Keratinocyte (primary cell): Measurements from ENCODE around the gene NRG2. TPM values are rescaled to one million over a fixed set of nuclear protein-coding genes. Genes with fewer than 3 reads are reported as not detected.

Experiments used
- DNase-seq: peaks from one replicate; pipeline ENCODE4 v3.0.0-alpha.2; 2011; ENCODE audit warnings: low read depth, missing footprints, low spot score
- FAIRE-seq: peaks from 2 replicates; lab custom pipeline; 2011; peaks lifted over from hg19 to GRCh38; lab: Jason Lieb, UNC
- H2AFZ ChIP-seq: 2 replicates; pipeline ENCODE4 v1.6.0; 2012; ENCODE audit warnings: low read length, control low read depth, inconsistent platforms; ENCODE audit not compliant: control insufficient read depth
- H3K27ac ChIP-seq: 2 replicates; pipeline ENCODE4 v1.5.1; 2011; ENCODE audit warnings: low read length; ENCODE audit not compliant: control insufficient read depth, insufficient read depth
- H3K27me3 ChIP-seq: 3 replicates; pipeline ENCODE4 v1.6.0; 2011; ENCODE audit warnings: low read length; ENCODE audit not compliant: control insufficient read depth, insufficient read depth; ENCODE audit errors: extremely low read depth
- H3K36me3 ChIP-seq, 2 experiments: 2 replicates in 1 of 2; 3 replicates in 1 of 2; pipeline ENCODE4 v1.5.1; 2011; ENCODE audit warnings: low read length in 2 of 2, mild to moderate bottlenecking in 1 of 2; ENCODE audit not compliant: control insufficient read depth in 2 of 2, insufficient read depth in 2 of 2; ENCODE audit errors: extremely low read depth in 1 of 2
- H3K4me1 ChIP-seq: 3 replicates; pipeline ENCODE4 v1.5.1; 2011; ENCODE audit warnings: low read length; ENCODE audit not compliant: control insufficient read depth, insufficient read depth; ENCODE audit errors: extremely low read depth
- H3K4me2 ChIP-seq: 3 replicates; pipeline ENCODE4 v1.6.0; 2011; ENCODE audit warnings: low read depth, low read length; ENCODE audit not compliant: control insufficient read depth, insufficient read depth; ENCODE audit errors: extremely low read depth
- H3K4me3 ChIP-seq, 3 experiments: fragments of 200-600 bp in 1 of 3; sonication (generic) in 1 of 3; 2 replicates in 2 of 3; 3 replicates in 1 of 3; pipeline ENCODE4 v1.5.1; 2011 to 2016; ENCODE audit warnings: low read length in 3 of 3, mild to moderate bottlenecking in 3 of 3, control low read depth in 2 of 3, inconsistent platforms in 1 of 3, low read depth in 1 of 3, mixed read lengths in 1 of 3, mixed run types in 1 of 3, moderate library complexity in 1 of 3; ENCODE audit not compliant: control insufficient read depth in 2 of 3, insufficient read depth in 2 of 3; ENCODE audit errors: extremely low read depth in 1 of 3
- H3K79me2 ChIP-seq: 2 replicates; pipeline ENCODE4 v1.6.0; 2012; ENCODE audit warnings: low read length; ENCODE audit not compliant: control insufficient read depth, insufficient read depth
- H3K9ac ChIP-seq: 3 replicates; pipeline ENCODE4 v1.6.0; 2011; ENCODE audit warnings: low read length; ENCODE audit not compliant: control insufficient read depth, insufficient read depth; ENCODE audit errors: extremely low read depth
- H3K9me1 ChIP-seq: 3 replicates; pipeline ENCODE4 v1.6.0; 2011; ENCODE audit warnings: low read length; ENCODE audit not compliant: control insufficient read depth, insufficient read depth; ENCODE audit errors: extremely low read depth
- H3K9me3 ChIP-seq: 2 replicates; pipeline ENCODE4 v1.5.1; 2012; ENCODE audit warnings: low read depth, low read length; ENCODE audit not compliant: control insufficient read depth
- H4K20me1 ChIP-seq: 3 replicates; pipeline ENCODE4 v1.6.0; 2011; ENCODE audit warnings: low read length; ENCODE audit not compliant: control insufficient read depth, insufficient read depth; ENCODE audit errors: extremely low read depth
- CTCF ChIP-seq, 3 experiments: IDR thresholded peaks in 1 of 3; conservative IDR thresholded peaks in 1 of 3; optimal IDR thresholded peaks in 1 of 3; 2 replicates in 2 of 3; 3 replicates in 1 of 3; pipeline versions ENCODE3 to v1.5.1; 2011; ENCODE audit warnings: low read length in 3 of 3, mild to moderate bottlenecking in 3 of 3, moderate library complexity in 2 of 3, control low read depth in 1 of 3, inconsistent platforms in 1 of 3; ENCODE audit not compliant: insufficient read depth in 2 of 3; ENCODE audit errors: extremely low read depth in 1 of 3
- EZH2 ChIP-seq: IDR thresholded peaks from one replicate; pipeline ENCODE4 v1.6.1; 2012; ENCODE audit warnings: inconsistent platforms, mild to moderate bottlenecking, low read length, moderate library complexity
- dilution Hi-C: fragments of 300-500 bp; cut with MboI; formaldehyde crosslinking; loops from one replicate; pipeline ENCODE4 v1.7.0; 2020; ENCODE audit warnings: low sequenced_read_pairs; ENCODE audit not compliant: extremely low pct_ligation_motif_present
- polyA plus RNA-seq, 5 experiments: library from polyadenylated mRNA; depleted of rRNA in 3 of 5; stranded (reverse) in 3 of 5; stranded (forward) in 1 of 5; unstranded in 1 of 5; fragments of >200 nt; gene quantifications; 1 replicate in 1 of 5; 2 replicates in 3 of 5; 3 replicates in 1 of 5; pipeline versions ENCODE4 v1.2.1 to v1.2.3, GENCODE V29; 2011 to 2012; ENCODE audit warnings: missing spikeins in 2 of 5, low read depth in 1 of 5, low replicate concordance in 1 of 5

The NRG2 gene
- polyA plus RNA-seq, 1 donor (not counting 4 experiments of a cell fraction or from before 2014, with no cell fraction given), result 0.13 TPM

GRCh38 chr5:139961435-139962157 lies 81.5 kb downstream of the NRG2 start:
- Histone ChIP-seq H3K9me1 (no peaks in the 10 kb centered on the region), H3K4me3 (no peak overlapping the region), H3K27ac (no peak overlapping the region), H2AFZ (no peak overlapping the region), H3K4me1 (no peaks in the 10 kb centered on the region), H3K9ac (no peak overlapping the region), H3K9me3 (no peaks in the 10 kb centered on the region), H3K79me2 (no peaks in the 10 kb centered on the region), H3K27me3 (peaks cover 4% of the 10 kb centered on the region), H3K4me2 (no peak overlapping the region), H3K36me3 (no peaks in the 10 kb centered on the region), H4K20me1 (no peaks in the 10 kb centered on the region)
- dilution Hi-C loops, result loop anchor here (25.0 kb wide), 1 partner anchor 124 kb away; no protein-coding TSS in a partner anchor
- no peak for TF ChIP-seq EZH2
- FAIRE-seq (no peak), DNase-seq (no peak)

- FAIRE-seq, result no peak
These were observed 82.2 kb downstream of the NRG2 start for GRCh38 chr5:139960723-139961383.

More at GRCh38 chr5:139960723-139961383, 82.2 kb downstream of the NRG2 start:
- Histone ChIP-seq H4K20me1 (no peaks in the 10 kb centered on the region), H3K27me3 (peaks cover 4% of the 10 kb centered on the region), H3K4me3 (no peak overlapping the region), H3K27ac (no peak overlapping the region), H3K4me1 (no peaks in the 10 kb centered on the region), H3K79me2 (no peaks in the 10 kb centered on the region), H3K9ac (no peak overlapping the region), H2AFZ (no peak overlapping the region), H3K9me3 (no peaks in the 10 kb centered on the region), H3K36me3 (no peaks in the 10 kb centered on the region), H3K9me1 (no peaks in the 10 kb centered on the region), H3K4me2 (no peak overlapping the region)
- dilution Hi-C loops, result loop anchor here (25.0 kb wide), 1 partner anchor 124 kb away; no protein-coding TSS in a partner anchor
- TF ChIP-seq CTCF (optimal IDR thresholded peaks at IDR 0.05 in 1 of 3, IDR thresholded peaks at IDR 0.05 in 1 of 3, conservative IDR thresholded peaks at IDR 0.05 in 1 of 3; ENCODE audit: extremely low read depth in 1 of 3, insufficient read depth in 2 of 3, low read length in 3 of 3) (no peak), EZH2 (no peak)
- no peak for DNase-seq
